Activated gamma-delta T cell (primary cell): ENCODE measurements around the gene RNGTT.

Experiments
- DNase-seq: peaks from one replicate; lab custom pipeline; 2025; lab: John Stamatoyannopoulos, UW

RNGTT gene

DNA sequence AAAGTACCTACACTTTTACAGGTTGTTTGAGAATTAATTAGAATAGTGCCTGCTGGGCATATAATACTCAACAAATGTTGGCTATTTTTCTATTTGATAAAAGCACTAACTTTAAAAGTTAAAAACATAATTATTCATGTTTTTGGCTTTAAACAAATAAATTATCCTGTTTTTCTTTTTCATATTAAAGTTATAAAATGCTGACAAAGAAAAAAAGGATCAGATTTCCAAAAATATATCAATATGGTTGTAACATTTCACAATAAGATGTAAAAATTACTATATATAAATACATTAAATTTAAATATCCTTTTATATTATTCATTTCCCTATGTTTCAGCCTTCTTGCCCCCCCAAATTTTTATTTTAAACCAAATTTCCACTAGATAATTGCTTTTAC lies 312.0 kb downstream of the RNGTT start:
- DNase-seq = no peak

GRCh38 chr6:88650979-88651378 lies 312.4 kb downstream of the RNGTT start:
- no peak for DNase-seq

DNA sequence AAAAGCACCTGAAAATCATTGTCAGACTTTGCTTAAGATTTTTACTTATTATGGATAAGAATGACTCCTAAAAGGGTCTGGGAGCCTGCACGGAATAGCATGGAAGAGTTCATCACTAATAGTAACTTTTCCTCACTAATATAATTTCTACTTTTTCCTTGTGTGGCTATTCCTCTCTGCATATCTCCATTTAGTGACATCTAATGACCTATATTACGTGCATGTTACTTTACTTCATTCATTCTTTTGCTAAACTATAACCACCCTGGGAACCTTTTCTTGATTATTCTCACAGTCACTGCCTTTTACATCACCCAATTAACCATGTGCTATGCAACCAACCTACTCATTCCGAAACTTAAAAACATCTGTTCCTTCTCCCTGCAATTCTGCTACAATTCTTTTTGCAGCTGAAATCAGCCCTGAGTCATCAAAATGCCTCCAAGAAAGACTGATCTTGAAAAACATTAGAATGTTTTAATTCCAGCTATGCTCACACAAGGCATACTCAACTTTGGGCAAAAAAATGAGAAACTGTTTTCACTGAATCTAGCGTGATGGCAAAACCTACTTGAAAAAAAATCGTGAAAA lies 313.3 kb downstream of the RNGTT start:
- DNase-seq = no peak

DNA sequence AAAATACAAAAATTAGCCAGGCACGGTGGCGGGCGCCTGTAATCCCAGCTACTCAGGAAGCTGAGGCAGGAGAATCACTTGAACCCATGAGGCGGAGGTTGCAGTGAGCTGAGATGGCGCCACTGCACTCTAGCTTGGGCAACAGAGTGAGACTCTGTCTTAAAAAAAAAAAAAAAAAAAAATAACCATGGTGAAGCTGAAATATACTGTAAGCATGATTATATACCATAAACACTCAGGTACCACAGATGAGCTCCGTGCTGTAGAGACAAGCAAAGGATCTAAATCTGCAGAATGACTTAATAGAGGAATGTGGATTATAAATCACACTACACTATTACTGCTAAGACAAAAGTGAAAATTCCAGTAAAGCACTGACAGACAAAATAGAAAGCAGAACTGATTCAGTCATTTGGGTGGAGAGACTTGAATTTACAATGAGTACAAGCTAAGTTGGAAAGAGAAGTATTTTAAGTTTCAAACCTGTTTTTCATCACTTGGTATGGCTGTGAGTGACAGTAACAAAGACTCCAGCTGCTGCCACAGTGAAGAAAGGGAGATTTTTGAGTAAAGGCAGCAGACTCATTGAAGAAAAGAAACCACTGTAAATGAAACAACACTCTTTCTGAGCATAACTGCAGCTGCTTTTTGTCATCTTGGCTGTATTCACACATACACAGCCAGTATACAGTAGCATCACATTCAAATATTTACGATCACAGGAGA lies 322.1 kb downstream of the RNGTT start:
- no peak for DNase-seq

DNA sequence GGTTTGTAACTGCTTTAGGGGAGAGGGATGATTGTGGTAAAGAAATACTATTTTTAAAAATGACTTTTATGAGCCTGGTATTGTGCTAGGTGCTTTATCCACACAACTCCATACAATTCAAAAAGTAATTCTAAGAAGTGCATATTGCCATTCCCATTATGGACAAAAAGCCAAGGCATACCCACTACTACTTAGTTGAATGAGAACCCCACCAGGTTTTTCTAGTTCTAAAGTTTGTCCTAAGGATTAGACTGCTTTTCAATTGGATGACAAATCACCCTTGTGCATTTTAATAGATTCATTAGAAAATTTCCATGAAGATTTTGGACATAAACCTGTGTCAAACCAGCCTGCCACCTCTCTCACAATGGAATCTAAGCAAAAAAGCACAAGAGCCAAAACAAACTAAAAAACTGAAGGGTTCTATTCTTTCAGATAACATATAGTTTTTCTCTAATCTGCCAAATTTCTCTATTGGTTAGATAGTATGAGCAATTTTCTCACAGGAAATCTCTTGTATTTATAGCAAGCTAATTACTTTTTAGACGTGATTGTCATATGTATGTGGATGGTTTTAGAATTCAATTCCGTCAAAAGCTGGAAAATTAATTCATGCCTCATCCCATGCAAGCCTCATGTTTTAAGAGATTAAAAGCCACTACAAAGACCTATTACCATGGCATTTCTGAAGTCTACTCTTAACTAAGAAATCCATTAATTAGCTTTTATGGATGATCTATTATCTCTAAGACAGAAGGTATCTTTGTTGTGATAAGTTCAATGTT lies 325.5 kb downstream of the RNGTT start:
- DNase-seq = no peak

- DNase-seq = no peak
These were observed 326.5 kb downstream of the RNGTT start for GRCh38 chr6:88636871-88637270.

DNA sequence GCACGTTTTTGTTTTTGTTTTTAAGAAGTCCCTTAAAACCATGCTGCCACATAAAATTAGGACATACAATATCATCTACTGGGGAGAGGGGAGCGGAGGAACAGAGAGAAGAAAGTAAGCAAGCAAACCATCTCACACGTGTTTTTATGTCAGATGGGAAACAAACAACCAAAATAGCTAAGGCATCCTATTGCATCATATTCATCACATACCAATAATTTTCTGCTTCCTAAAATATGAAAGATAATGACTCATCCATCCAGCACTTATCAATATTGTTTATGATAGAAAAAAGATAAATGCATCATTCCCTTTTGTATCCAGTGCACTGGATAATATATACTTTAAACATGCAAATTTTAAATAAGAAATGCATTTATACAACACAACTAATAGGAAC lies 329.6 kb downstream of the RNGTT start:
- no peak for DNase-seq

DNA sequence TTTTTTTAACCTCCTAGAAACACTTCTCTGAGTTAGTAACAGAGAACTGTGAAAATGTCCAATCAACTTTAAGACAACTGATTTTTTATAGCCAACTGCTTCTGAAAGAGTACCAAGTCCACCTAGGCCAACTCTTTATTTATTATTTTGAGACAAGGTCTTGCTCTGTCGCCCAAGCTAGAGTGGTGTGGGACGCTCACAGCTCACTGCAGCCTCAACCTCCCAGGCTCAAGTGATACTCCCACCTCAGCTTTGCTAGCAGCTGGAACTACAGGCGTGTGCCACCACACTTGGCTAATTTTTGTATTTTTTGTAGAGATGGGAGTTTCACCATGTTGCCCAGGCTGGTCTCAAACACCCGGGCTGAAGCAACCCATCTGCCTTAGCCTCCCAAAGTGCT lies 331.6 kb downstream of the RNGTT start:
- no peak for DNase-seq

- no peak for DNase-seq
These were observed 333.5 kb downstream of the RNGTT start for GRCh38 chr6:88629838-88630494.

- no peak for DNase-seq
These were observed 337.0 kb downstream of the RNGTT start for GRCh38 chr6:88626460-88626859.

DNA sequence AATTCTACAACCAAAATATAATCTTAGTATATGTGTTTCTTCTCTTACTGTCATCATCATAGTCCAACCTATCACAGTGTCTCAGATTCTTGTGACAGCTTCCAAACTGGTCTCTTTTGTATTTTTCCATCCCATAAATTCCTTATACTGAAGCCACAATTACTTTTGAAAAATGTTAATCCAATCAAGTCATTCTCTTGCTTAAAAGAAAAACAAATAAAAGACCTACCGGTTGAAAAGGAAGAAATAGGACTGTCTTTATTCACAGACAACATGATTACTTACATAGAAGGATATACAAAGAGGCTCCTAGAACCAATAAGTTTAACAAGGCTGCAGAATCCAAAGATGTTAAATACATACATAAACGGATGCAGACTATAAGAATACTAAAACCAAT lies 339.9 kb downstream of the RNGTT start:
- DNase-seq = no peak

GRCh38 chr6:88619951-88620350 lies 343.5 kb downstream of the RNGTT start:
- no peak for DNase-seq

DNA sequence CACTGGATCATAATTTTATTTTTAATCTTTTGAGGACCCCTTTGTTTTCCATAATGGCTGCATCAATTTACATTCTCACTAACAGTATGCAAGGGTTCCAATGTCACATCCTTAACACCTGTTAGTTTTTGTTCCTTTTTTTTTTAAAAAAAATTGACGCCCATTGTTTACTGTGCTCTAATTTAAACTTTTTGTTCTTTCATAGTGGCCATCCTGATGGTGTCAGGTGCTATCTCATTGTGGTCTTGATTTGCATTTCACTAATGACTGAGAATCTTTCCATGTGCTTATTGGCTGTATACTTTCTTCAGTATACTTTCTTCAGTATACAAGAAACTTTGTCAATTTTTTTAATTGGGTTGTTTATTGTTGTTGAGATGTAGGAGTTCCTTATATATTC lies 347.0 kb downstream of the RNGTT start:
- DNase-seq = no peak

GRCh38 chr6:88614316-88614877 lies 349.0 kb downstream of the RNGTT start:
- no peak for DNase-seq

DNA sequence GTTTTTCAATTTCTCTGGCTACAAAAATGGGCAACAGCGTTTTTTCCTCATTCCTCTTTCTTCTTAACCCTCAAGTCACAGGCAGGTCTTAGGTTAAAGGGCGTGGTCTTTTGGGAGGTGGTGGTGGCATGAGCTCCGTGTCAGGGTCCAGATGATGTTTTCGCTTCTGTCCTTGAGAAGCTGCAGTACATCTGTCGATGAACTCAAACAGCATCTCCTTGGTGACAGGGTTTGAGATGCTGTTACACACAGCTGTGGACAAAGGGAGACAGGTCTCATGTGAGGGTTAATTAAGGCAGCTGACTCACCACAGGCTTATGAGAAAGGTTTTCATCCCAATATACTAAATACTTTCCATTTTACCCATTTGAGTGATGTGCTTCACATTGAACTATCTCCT lies 350.8 kb downstream of the RNGTT start:
- no peak for DNase-seq

- no peak for DNase-seq
These were observed 351.7 kb downstream of the RNGTT start for GRCh38 chr6:88611721-88612120.

- no peak for DNase-seq
These were observed 353.4 kb downstream of the RNGTT start for GRCh38 chr6:88609983-88610382.

GRCh38 chr6:88605271-88605670 lies 358.1 kb downstream of the RNGTT start:
- DNase-seq = no peak

GRCh38 chr6:88599571-88599970 lies 363.8 kb downstream of the RNGTT start:
- no peak for DNase-seq

GRCh38 chr6:88596801-88597200 lies 366.6 kb downstream of the RNGTT start:
- DNase-seq = no peak

- DNase-seq = no peak
These were observed 374.5 kb downstream of the RNGTT start for GRCh38 chr6:88588938-88589337.

- DNase-seq = no peak
These were observed 376.3 kb downstream of the RNGTT start for GRCh38 chr6:88587150-88587520.
